NCI-H526 treated with DMSO at 0.1 percent for 48 hours (cell line): Measurements from ENCODE around the gene MRPS25.
A peak's percentile ranks its signal among the peaks of the same experiment; 100 is the strongest.

ENCODE experiments used
- DNase-seq: peaks from one replicate; lab custom pipeline; 2025; lab: John Stamatoyannopoulos, UW

Gene MRPS25

GRCh38 chr3:15064835-15065549 is at the start of gene MRPS25:
Gene MRPS25 (minus strand): TSS chr3:15065315. CDS start chr3:15065194, 121 bp downstream.
- peak; percentile 73 for DNase-seq

- DNase-seq: no peak
Measured at GRCh38 chr3:15113884-15114283, 48.8 kb upstream of the MRPS25 start.

GRCh38 chr3:15113471-15113870 is 48.4 kb upstream of the MRPS25 start:
- DNase-seq: peak; percentile 16

- no peak for DNase-seq
Measured at GRCh38 chr3:15112011-15112410, 46.9 kb upstream of the MRPS25 start.

- DNase-seq: no peak
Measured at GRCh38 chr3:15110206-15110605, 45.1 kb upstream of the MRPS25 start.

- no peak for DNase-seq
Measured at GRCh38 chr3:15108869-15109268, 43.8 kb upstream of the MRPS25 start.

GRCh38 chr3:15108082-15108545 is 43.0 kb upstream of the MRPS25 start:
- DNase-seq: peak; percentile 10

- DNase-seq: no peak
Measured at GRCh38 chr3:15107075-15107947, 42.2 kb upstream of the MRPS25 start.

- no peak for DNase-seq
Measured at GRCh38 chr3:15102836-15103235, 37.7 kb upstream of the MRPS25 start.

- no peak for DNase-seq
Measured at GRCh38 chr3:15102256-15102655, 37.1 kb upstream of the MRPS25 start.

GRCh38 chr3:15099364-15100098 is 34.4 kb upstream of the MRPS25 start:
- DNase-seq: no peak

GRCh38 chr3:15098503-15099363 is 33.6 kb upstream of the MRPS25 start, which contains the start of gene RBSN:
Gene RBSN (minus strand): TSS chr3:15099148. CDS start chr3:15096120, 3,028 bp downstream.
- DNase-seq: peak; percentile 84

GRCh38 chr3:15097891-15098290 is 32.8 kb upstream of the MRPS25 start:
- DNase-seq: no peak

GRCh38 chr3:15096046-15096445 is 30.9 kb upstream of the MRPS25 start:
- no peak for DNase-seq

- no peak for DNase-seq
Measured at GRCh38 chr3:15094187-15094875, 29.2 kb upstream of the MRPS25 start.

- no peak for DNase-seq
Measured at GRCh38 chr3:15092686-15093085, 27.6 kb upstream of the MRPS25 start.

- DNase-seq: no peak
Measured at GRCh38 chr3:15091575-15091974, 26.5 kb upstream of the MRPS25 start.

GRCh38 chr3:15089201-15089600 is 24.1 kb upstream of the MRPS25 start:
- no peak for DNase-seq

GRCh38 chr3:15086699-15087098 is 21.6 kb upstream of the MRPS25 start:
- DNase-seq: no peak

GRCh38 chr3:15086263-15086662 is 21.1 kb upstream of the MRPS25 start:
- DNase-seq: no peak

GRCh38 chr3:15083252-15083651 is 18.1 kb upstream of the MRPS25 start:
- DNase-seq: no peak
